LNCaP clone FGC (cell line): ENCODE results near the gene RYR3.
"Not testable (repeated sequence)": the region's sequence is repeated elsewhere in the genome, so short reads cannot be mapped to it uniquely, and the experiment has no call there.

Experiments
- DNase-seq: peaks from one replicate; pipeline ENCODE4 v3.0.0-alpha.2; 2011; ENCODE audit warnings: low read depth
- H3K4me3 ChIP-seq: 2 replicates; pipeline ENCODE4 v1.5.1; 2011; ENCODE audit warnings: mild to moderate bottlenecking, low read depth, low read length, control low read depth
- CTCF ChIP-seq: IDR thresholded peaks from 2 replicates; pipeline ENCODE4 v1.5.1; 2012; ENCODE audit warnings: mild to moderate bottlenecking; ENCODE audit not compliant: control insufficient read depth, insufficient read depth; ENCODE audit errors: extremely low read depth

RYR3 gene

GRCh38 chr15:33587773-33588172, 277.0 kb downstream of the RYR3 start:
- TF ChIP-seq CTCF, result no peak
- no peak overlapping the region for H3K4me3 ChIP-seq
- no peak for DNase-seq

GRCh38 chr15:33592864-33593263, 282.1 kb downstream of the RYR3 start:
- TF ChIP-seq CTCF, result no peak
- no peak for DNase-seq
- H3K4me3 ChIP-seq, result no peak overlapping the region

GRCh38 chr15:33598382-33598781, 287.6 kb downstream of the RYR3 start:
- DNase-seq, H3K4me3 ChIP-seq: not testable (repeated sequence)

- no peak overlapping the region for H3K4me3 ChIP-seq
- no peak for DNase-seq
- TF ChIP-seq CTCF, result no peak
Observed at GRCh38 chr15:33600212-33600611, 289.4 kb downstream of the RYR3 start.

- TF ChIP-seq CTCF, result no peak
- no peak overlapping the region for H3K4me3 ChIP-seq
- no peak for DNase-seq
Observed at GRCh38 chr15:33601461-33601860, 290.7 kb downstream of the RYR3 start.

GRCh38 chr15:33608714-33609113, 297.9 kb downstream of the RYR3 start:
- peak; percentile 35; the same call in 1 of the 2 replicates for TF ChIP-seq CTCF
- H3K4me3 ChIP-seq, result no peak overlapping the region
- no peak for DNase-seq

GRCh38 chr15:33612721-33613304, 302.0 kb downstream of the RYR3 start:
- no peak for TF ChIP-seq CTCF
- DNase-seq, result no peak
- H3K4me3 ChIP-seq, result no peak overlapping the region
